Breast epithelium (tissue), 4 donors: ENCODE data around the gene ZNF780A. TPM values are rescaled to one million over a fixed set of nuclear protein-coding genes. Genes with fewer than 3 reads are reported as not detected.

ENCODE experiments used
- DNase-seq, 2 donors: peaks; one replicate each; pipeline ENCODE4 v3.0.0-alpha.2; 2019; ENCODE audit warnings: low spot score in 2 of 2
- H3K27ac ChIP-seq, 2 donors: fragments of 200-600 bp; sonication (generic) in 1 of 2; one replicate each; pipeline ENCODE4 v1.5.1; 2016 to 2019; ENCODE audit warnings: mild to moderate bottlenecking in 1 of 2
- H3K27me3 ChIP-seq, 2 donors: fragments of 200-600 bp; sonication (generic) in 1 of 2; one replicate each; pipeline versions ENCODE4 v1.5.1 to v1.6.0; 2017 to 2019; ENCODE audit warnings: control low read depth in 1 of 2, mild to moderate bottlenecking in 1 of 2
- H3K36me3 ChIP-seq: fragments of 200-600 bp; one replicate; pipeline ENCODE4 v1.5.1; 2019
- H3K4me1 ChIP-seq, 2 donors: fragments of 200-600 bp; sonication (generic); one replicate each; pipeline ENCODE4 v1.5.1; 2016 to 2019; ENCODE audit warnings: control low read depth in 1 of 2
- H3K4me3 ChIP-seq, 3 donors: fragments of 200-600 bp; sonication (generic); 1 replicate in 2 of 3; 2 replicates in 1 of 3; pipeline ENCODE4 v1.5.1; 2016 to 2019; ENCODE audit warnings: mild to moderate bottlenecking in 3 of 3, moderate library complexity in 2 of 3
- H3K9me3 ChIP-seq, 2 donors: fragments of 200-600 bp; sonication (generic) in 1 of 2; one replicate each; pipeline ENCODE4 v1.5.1; 2016 to 2019; ENCODE audit warnings: control low read depth in 1 of 2
- POLR2A ChIP-seq: fragments of 450-650 bp; IDR thresholded peaks from one replicate; pipeline ENCODE4 v1.6.1; 2016; ENCODE audit warnings: antibody characterized with exemption, mild to moderate bottlenecking, moderate library complexity
- POLR2AphosphoS5 ChIP-seq, 3 donors: sonication (generic); formaldehyde crosslinking; IDR thresholded peaks; one replicate each; pipeline ENCODE4 v1.6.1; 2017; ENCODE audit warnings: antibody characterized with exemption in 3 of 3
- intact Hi-C: fragments of 100-400 bp; cut with DNase I; formaldehyde crosslinking; loops from one replicate; pipeline ENCODE4 v1.15.1; 2023; ENCODE audit warnings: low total_unique reads
- total RNA-seq, 3 donors: library from RNA; depleted of rRNA; stranded (reverse); fragments of >200 nt; gene quantifications; one replicate each; pipeline ENCODE4 v1.1.0, GENCODE V29; 2016
- TF ChIP-seq, protein P1 (sequence below), 3 donors: fragments of 450-650 bp; IDR thresholded peaks; one replicate each; pipeline ENCODE4 v1.5.1; 2016 to 2017; ENCODE audit warnings: antibody characterized with exemption in 3 of 3, mild to moderate bottlenecking in 3 of 3, moderate library complexity in 3 of 3

The ZNF780A gene
- total RNA-seq, 3 donors from 2014 or later = 6.2 to 26.8 (median 14.4) TPM

GRCh38 chr19:40025938-40026596 is 64.7 kb downstream of the ZNF780A start:
- no peaks in the 10 kb centered on the region for H3K4me1 ChIP-seq
- TF ChIP-seq POLR2AphosphoS5 (IDR thresholded peaks at IDR 0.05) = no peak
- TF ChIP-seq, protein P1, sequence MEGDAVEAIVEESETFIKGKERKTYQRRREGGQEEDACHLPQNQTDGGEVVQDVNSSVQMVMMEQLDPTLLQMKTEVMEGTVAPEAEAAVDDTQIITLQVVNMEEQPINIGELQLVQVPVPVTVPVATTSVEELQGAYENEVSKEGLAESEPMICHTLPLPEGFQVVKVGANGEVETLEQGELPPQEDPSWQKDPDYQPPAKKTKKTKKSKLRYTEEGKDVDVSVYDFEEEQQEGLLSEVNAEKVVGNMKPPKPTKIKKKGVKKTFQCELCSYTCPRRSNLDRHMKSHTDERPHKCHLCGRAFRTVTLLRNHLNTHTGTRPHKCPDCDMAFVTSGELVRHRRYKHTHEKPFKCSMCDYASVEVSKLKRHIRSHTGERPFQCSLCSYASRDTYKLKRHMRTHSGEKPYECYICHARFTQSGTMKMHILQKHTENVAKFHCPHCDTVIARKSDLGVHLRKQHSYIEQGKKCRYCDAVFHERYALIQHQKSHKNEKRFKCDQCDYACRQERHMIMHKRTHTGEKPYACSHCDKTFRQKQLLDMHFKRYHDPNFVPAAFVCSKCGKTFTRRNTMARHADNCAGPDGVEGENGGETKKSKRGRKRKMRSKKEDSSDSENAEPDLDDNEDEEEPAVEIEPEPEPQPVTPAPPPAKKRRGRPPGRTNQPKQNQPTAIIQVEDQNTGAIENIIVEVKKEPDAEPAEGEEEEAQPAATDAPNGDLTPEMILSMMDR (IDR thresholded peaks at IDR 0.05) = no peak
- TF ChIP-seq POLR2A = no peak
- H3K4me3 ChIP-seq = no peak overlapping the region
- intact Hi-C loops = no loop called here
- H3K27me3 ChIP-seq = no peaks in the 10 kb centered on the region
- no peak overlapping the region for H3K27ac ChIP-seq
- DNase-seq = no peak
- peaks cover 70 to 99% of the 10 kb centered on the region in 2 donors for H3K9me3 ChIP-seq
- H3K36me3 ChIP-seq = no peaks in the 10 kb centered on the region

DNA sequence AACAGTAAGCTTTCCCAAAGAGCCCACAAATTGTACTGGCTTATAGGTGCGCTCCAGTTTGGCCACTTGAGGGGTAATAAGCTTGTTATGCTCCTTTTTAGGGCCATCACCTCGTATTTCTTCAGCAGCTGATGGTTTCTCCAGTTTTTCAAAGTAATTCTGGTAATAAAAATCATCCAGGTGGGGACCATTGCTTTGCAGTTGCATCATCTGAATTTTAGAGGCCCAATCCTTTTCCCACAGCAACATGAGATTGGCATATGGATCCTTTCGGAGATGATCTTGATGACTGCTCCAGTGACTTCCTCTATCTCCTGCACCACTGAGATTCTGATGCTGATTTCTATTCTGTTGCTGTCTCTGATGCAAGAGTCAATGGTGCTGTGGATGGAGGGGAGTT is 66.8 kb downstream of the ZNF780A start:
- peaks cover 57 to 88% of the 10 kb centered on the region in 2 donors for H3K9me3 ChIP-seq
- no peak for DNase-seq

More for the DNA sequence above, 66.8 kb downstream of the ZNF780A start:
- no peaks in the 10 kb centered on the region for H3K27me3 ChIP-seq
- intact Hi-C loops = no loop called here
- TF ChIP-seq, protein P1 (IDR thresholded peaks at IDR 0.05) = no peak
- TF ChIP-seq POLR2AphosphoS5 (IDR thresholded peaks at IDR 0.05) (no peak), POLR2A (no peak)
- H3K27ac ChIP-seq = no peak overlapping the region
- no peak overlapping the region for H3K4me3 ChIP-seq
- no peaks in the 10 kb centered on the region for H3K36me3 ChIP-seq
- H3K4me1 ChIP-seq = no peaks in the 10 kb centered on the region

Other genes with a start within 250 kb of the ZNF780A start
- 100 to 1,000 TPM; 111 to 217 (median 145) TPM for gene FBL, start 244.6 kb downstream of the ZNF780A start, total RNA-seq
- 10 to 100 TPM; 25.9 to 77.3 (median 28.2) TPM for gene FCGBP, start 156.3 kb downstream of the ZNF780A start, total RNA-seq
- 10 to 100 TPM; 61.4 to 71.0 (median 70.8) TPM for gene PSMC4, start 119.8 kb downstream of the ZNF780A start, total RNA-seq
- gene ZNF546, start 93.9 kb downstream of the ZNF780A start, total RNA-seq = 1 to 10 TPM; 4.3 to 9.7 (median 8.8) TPM
- gene ZNF780B, start 34.7 kb downstream of the ZNF780A start, total RNA-seq = 10 to 100 TPM; 12.5 to 30.4 (median 28.8) TPM
- gene MAP3K10, start 100.5 kb upstream of the ZNF780A start, total RNA-seq = 10 to 100 TPM in 2 of 3 donors, 1 to 10 TPM in 1; 6.1 to 13.5 (median 10.2) TPM
- under 1 TPM in 1 of 3 donors, not detected in 2; 0.29 TPM for gene TTC9B, start 127.4 kb upstream of the ZNF780A start, total RNA-seq
- 1 to 10 TPM in 1 of 3 donors, under 1 TPM in 1, not detected in 1; 0.29 to 2.3 TPM for gene CCNP, start 135.7 kb upstream of the ZNF780A start, total RNA-seq
- gene AKT2, start 194.4 kb upstream of the ZNF780A start, total RNA-seq = 10 to 100 TPM; 83.4 to 88.3 (median 84.9) TPM